Glomerular visceral epithelial cell (primary cell): ENCODE data around the gene DDAH2.
A peak's percentile ranks its signal among the peaks of the same experiment; 100 is the strongest.

Source experiments
- DNase-seq: peaks from one replicate; pipeline ENCODE4 v3.0.0-alpha.2; 2016; ENCODE audit errors: extremely low spot score

The DDAH2 gene

GRCh38 chr6:31730631-31731086 lies 1.6 kb upstream of the DDAH2 start:
- no peak for DNase-seq

- peak; percentile 88 for DNase-seq
These were observed 1.0 kb upstream of the DDAH2 start for GRCh38 chr6:31729979-31730630.

DNA sequence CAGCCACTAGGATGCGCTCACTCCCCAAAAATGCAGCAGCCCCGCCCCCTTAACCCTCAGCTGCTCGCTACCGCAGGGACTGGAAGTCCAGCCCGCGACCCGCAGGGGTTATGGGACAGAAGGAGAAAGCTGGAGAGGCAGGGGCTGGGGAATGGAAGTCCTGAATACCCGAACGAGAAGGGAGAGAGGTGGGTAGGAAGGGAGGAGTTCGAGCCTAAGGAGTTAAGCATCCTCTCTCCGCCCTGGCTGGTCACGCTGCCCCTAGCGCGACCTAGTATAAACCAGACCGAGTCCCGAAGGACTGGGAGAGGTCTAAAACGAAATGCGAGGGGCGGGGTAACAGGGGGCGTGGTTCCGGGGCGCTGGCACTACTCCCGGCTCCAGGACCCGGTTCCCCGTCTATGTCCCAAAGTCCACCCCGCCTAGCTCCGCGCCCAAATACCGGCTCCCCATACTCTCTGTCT lies 448 bp upstream of the DDAH2 start:
- peak; percentile 88 for DNase-seq

- DNase-seq, result no peak
These were observed 1.1 kb downstream of the DDAH2 start for GRCh38 chr6:31727717-31728671.

DNA sequence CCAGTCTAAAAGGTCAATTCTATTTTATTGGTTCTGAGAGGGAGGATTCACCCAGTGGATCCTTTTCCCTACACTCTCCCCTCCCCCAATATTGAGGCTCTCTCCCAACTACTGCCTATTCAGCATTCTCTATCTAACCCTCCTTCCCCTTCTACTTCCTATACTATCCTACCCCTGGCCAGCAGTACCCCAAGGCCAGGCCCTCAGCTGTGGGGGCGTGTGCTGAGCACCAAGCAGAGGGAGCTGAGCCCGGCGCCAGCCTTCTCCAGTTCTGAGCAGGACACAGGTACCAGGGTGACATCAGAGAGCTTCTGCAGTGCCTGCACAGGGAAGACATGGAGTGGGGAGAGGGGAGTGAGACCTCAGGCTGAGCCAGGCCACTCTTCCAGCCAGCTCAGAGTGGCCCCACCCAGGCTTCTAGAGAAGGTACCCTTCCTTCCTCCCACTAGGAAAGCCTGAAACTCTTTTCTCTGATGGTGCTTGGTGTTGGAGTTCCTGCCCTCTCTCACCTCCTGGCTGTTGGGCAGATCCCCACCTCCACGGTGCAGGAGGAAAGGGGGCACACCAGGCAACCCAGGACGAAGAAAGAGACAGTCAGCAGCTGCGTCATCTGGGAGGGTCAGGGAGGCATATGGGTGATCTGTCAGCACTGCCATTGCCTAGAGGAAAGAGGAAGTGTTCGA lies 1.9 kb downstream of the DDAH2 start:
- no peak for DNase-seq

DNA sequence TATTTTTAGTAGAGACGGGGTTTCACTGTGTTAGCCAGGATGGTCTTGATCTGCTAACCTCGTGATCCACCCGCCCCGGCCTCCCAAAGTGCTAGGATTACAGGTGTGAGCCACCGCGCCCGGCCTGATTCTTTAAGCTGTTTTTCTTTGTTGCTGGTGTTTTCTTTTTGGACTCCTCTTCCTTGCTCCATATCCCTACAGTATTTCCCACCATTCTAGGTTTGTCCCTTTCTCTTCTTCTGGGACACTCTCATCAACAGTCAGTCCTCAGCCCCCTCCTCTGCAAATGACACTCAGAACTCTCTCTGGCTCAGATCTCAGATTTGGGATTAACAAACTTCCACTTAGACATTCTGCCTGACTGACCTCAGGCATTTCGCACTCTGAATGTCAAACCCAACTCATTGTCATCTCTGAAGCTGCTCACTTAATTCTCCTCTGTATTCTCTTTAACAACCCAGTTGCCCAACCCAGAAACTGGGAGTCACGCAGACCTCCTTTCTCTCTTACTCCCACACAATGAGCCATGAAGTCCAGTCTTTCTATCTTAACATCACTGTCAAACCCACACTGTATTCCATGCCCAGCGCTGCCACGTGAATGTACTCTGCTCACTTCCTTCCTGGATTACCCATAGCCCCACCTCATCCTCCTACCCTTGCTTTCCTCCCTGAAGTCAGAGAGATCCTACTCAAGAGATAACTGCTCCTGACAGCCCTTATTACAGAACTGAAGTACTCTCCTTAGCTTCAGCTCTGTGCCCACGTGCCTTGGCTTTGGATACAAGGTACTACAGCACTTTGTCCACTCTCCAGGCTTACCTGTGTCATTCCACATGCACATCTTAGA lies 3.4 kb downstream of the DDAH2 start:
- DNase-seq, result no peak

DNA sequence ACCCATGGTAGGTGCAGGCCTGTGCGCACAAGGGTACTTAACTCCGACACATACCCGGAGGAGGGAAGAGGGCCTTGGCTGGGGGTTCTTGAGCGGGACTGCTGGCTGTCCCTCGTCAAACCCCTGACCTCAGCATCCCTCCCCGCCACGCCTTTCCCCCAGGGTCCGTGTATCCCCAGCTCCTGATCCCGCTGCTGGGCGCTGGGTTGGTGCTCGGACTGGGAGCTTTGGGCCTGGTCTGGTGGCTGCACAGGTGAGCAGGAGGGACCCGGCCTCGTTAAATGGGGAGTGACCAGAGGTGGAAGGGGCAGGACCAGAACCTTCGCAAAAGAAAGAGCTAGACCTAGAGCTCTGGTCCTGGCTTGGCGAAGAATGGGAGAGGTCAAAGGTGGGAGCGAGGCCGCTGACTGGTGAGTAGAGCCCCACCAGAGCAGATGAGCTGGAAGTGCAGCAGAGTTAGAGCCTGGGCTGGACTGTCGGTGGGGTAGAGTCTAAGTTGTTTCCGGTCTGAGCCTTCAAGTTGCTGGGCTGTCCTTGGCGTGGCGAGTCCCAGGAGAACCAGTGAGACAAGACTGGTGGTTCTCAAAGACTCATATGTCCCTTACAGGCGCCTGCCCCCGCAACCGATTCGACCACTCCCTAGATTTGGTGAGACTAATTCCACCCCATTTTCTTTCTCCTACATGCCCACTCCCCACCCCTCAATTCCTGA lies 5.0 kb downstream of the DDAH2 start:
- no peak for DNase-seq

GRCh38 chr6:31723245-31723979 lies 5.7 kb downstream of the DDAH2 start, which contains the start of gene MPIG6B:
MPIG6B (plus strand) TSS chr6:31723373; CDS start chr6:31723384, 11 bp downstream.
- DNase-seq, result no peak

GRCh38 chr6:31722173-31722572 lies 6.9 kb downstream of the DDAH2 start:
- DNase-seq, result no peak

GRCh38 chr6:31721351-31722020 lies 7.6 kb downstream of the DDAH2 start, which contains the start of gene LY6G6C:
LY6G6C (minus strand) TSS chr6:31721746; CDS start chr6:31721679, 67 bp downstream.
- no peak for DNase-seq

DNA sequence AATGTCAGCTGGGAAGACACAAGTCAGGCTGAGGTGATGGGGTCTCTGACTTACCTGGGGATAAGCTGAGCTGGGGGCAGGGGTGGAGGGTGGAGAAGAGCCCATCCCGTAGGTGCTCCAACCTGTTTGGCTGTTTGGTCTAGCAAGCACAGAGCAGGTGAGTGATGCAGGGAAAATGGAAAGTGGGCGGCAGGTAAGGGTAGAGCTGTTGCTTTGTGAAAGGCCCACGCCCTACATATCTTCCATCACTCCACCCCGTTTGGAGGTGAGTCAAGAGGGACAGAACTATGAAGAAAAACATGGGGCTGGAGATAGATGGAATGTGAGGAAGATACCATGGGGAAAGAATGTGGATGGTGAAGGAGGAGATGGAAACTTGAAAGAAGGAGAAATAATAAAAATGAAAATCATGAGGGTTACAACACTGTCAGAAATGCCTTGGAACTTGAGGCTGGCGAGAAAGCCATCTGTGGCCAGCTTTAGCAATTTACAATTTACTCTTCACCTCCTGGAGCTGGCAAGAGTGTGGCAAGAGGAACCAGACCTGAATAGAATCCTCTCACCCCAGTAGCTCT lies 8.8 kb downstream of the DDAH2 start:
- no peak for DNase-seq

- no peak for DNase-seq
These were observed 10.1 kb downstream of the DDAH2 start for GRCh38 chr6:31719001-31719400.

DNA sequence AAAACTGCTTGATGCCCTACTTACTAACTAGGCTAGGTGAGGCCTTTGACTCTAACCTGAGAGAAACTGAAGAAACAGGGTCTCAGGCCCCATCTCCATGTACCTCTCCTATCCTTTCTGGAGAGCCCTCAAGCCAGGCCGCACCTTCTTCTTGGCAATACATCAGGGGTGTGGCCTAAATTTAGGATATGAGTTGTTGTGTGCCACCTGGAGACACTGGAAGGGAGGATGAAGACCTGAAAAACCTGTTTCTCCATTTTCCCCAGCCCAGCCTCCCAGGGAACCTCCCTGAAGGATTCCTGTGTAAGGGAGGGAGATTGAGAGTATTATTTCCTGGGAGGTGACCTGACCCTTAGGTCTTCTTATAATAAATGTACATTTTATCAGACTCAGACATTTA lies 10.8 kb downstream of the DDAH2 start:
- DNase-seq, result no peak

- DNase-seq, result no peak
These were observed 11.4 kb downstream of the DDAH2 start for GRCh38 chr6:31717499-31718222.

GRCh38 chr6:31715022-31715958 lies 13.8 kb downstream of the DDAH2 start, which contains the start of gene LY6G6D:
LY6G6D (plus strand) TSS chr6:31715348; CDS start chr6:31715356, 8 bp downstream.
- DNase-seq, result no peak

GRCh38 chr6:31713991-31714684 lies 15.0 kb downstream of the DDAH2 start:
- no peak for DNase-seq
